ENCODE measurements around the gene RHPN2.

RHPN2 gene

DNA sequence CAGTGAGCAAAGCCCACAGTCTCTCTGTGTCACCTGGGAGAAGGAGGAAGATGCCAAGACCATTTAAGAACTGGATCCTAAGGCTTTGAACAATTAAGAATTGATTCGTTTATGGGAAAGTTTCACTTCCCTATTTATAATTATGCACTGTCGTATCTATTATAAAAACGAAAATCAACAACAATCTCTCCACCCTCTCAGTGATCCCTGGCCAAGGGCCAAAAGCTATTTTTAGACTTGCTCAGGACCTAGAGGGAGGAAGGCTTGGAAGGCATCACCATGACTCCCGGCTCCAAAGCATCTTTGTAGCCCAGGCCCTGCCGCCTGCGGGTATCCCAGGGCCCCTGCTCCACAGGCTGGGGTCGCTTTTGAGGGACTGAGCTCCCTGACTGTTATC lies 1.3 kb downstream of the RHPN2 start:
- peaks cover 18% of the 10 kb centered on the region for H3K79me2 ChIP-seq (ENCODE audit: control insufficient read depth, low read length)
- no peaks in the 10 kb centered on the region for H3K9me2 ChIP-seq (replicated peaks; ENCODE audit: control insufficient read depth, low read length)
- peaks cover 19% of the 10 kb centered on the region for H3K4me1 ChIP-seq (ENCODE audit: control insufficient read depth, low read length)
- H4K20me1 ChIP-seq (ENCODE audit: control insufficient read depth, insufficient read depth, low read depth, low read length): 0 out of 2 replicates have a peak, but pooled peaks cover 4% of the 10 kb centered on the region
- H3K36me3 ChIP-seq (ENCODE audit: control insufficient read depth, low read length): no peaks in the 10 kb centered on the region
- H3K4me2 ChIP-seq (ENCODE audit: low read length): peak overlapping the region; percentile 88
- TF ChIP-seq, protein P1, sequence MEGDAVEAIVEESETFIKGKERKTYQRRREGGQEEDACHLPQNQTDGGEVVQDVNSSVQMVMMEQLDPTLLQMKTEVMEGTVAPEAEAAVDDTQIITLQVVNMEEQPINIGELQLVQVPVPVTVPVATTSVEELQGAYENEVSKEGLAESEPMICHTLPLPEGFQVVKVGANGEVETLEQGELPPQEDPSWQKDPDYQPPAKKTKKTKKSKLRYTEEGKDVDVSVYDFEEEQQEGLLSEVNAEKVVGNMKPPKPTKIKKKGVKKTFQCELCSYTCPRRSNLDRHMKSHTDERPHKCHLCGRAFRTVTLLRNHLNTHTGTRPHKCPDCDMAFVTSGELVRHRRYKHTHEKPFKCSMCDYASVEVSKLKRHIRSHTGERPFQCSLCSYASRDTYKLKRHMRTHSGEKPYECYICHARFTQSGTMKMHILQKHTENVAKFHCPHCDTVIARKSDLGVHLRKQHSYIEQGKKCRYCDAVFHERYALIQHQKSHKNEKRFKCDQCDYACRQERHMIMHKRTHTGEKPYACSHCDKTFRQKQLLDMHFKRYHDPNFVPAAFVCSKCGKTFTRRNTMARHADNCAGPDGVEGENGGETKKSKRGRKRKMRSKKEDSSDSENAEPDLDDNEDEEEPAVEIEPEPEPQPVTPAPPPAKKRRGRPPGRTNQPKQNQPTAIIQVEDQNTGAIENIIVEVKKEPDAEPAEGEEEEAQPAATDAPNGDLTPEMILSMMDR (IDR thresholded peaks at IDR 0.05; ENCODE audit: low read depth, low read length, poor library complexity, severe bottlenecking): no peak
- no peak for TF ChIP-seq EZH2phosphoT487 (IDR thresholded peaks at IDR 0.05; ENCODE audit: borderline replicate concordance, low read length)
- no peak overlapping the region for H3K27ac ChIP-seq (ENCODE audit: low read depth, low read length)
- H3K4me3 ChIP-seq (ENCODE audit: low read length): peak overlapping the region; percentile 85
- H3K9me3 ChIP-seq (ENCODE audit: control insufficient read depth, insufficient read depth, low read length): no peaks in the 10 kb centered on the region
- H3K27me3 ChIP-seq (ENCODE audit: control insufficient read depth, low read length): 0 out of 2 replicates have a peak, but pooled peaks cover 3% of the 10 kb centered on the region
- no peaks in the 10 kb centered on the region; the same call in 1 of the 2 replicates for H3F3A ChIP-seq (ENCODE audit: control insufficient read depth, insufficient read depth)

DNA sequence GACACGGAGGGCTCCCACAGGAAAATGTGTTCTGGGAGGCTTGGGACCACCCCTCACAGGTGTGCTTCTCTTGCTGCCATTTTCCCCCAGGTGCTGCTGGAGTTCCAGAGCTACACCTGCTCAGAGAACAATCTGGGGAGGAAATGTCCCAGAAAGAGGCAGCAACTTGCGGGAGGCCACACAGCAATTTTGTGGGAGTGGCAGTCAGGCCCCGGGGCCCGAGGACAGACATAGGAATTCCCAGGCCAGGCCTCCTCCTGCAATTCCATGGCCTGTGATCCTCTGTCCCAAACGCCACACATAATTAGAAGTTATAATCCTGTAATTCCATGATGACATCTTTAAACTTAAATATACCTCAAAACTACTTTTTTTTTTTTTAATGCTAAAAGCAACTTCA lies 1.8 kb downstream of the RHPN2 start:
- Histone ChIP-seq H3K36me3 (ENCODE audit: control insufficient read depth, low read length) (no peaks in the 10 kb centered on the region), H3K27ac (ENCODE audit: low read depth, low read length) (no peak overlapping the region), H3K79me2 (ENCODE audit: control insufficient read depth, low read length) (peaks cover 18% of the 10 kb centered on the region), H3K4me1 (ENCODE audit: control insufficient read depth, low read length) (peaks cover 19% of the 10 kb centered on the region), H3F3A (ENCODE audit: control insufficient read depth, insufficient read depth) (no peaks in the 10 kb centered on the region; the same call in 1 of the 2 replicates), H4K20me1 (ENCODE audit: control insufficient read depth, insufficient read depth, low read depth, low read length) (0 out of 2 replicates have a peak, but pooled peaks cover 4% of the 10 kb centered on the region), H3K9me2 (replicated peaks; ENCODE audit: control insufficient read depth, low read length) (no peaks in the 10 kb centered on the region), H3K9me3 (ENCODE audit: control insufficient read depth, insufficient read depth, low read length) (no peaks in the 10 kb centered on the region), H3K27me3 (ENCODE audit: control insufficient read depth, low read length) (0 out of 2 replicates have a peak, but pooled peaks cover 3% of the 10 kb centered on the region), H3K4me2 (ENCODE audit: low read length) (peak overlapping the region; percentile 88), H3K4me3 (ENCODE audit: low read length) (peak overlapping the region; percentile 85)
- TF ChIP-seq EZH2phosphoT487 (IDR thresholded peaks at IDR 0.05; ENCODE audit: borderline replicate concordance, low read length): no peak
- TF ChIP-seq, protein P1 (IDR thresholded peaks at IDR 0.05; ENCODE audit: low read depth, low read length, poor library complexity, severe bottlenecking): no peak

DNA sequence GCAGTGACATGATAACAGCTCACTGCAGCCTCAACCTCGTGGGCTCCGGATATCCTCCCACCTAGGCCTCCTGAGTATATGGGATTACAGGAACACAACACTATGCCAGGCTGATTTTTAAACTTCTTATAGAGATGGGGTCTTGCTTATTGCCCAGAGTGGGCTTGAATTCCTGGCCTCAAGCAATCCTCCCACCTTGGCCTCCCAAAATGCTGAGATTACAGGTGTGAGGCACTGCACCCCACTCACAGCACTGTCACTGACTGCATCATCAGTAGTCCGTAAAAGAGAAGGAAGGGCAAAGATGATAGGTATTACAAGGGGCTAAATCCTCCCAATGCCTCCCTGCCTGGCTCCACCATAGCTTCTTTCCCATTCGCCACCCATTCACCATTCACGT lies 4.1 kb downstream of the RHPN2 start:
- H3K27ac ChIP-seq (ENCODE audit: low read depth, low read length): no peak overlapping the region
- H4K20me1 ChIP-seq (ENCODE audit: control insufficient read depth, insufficient read depth, low read depth, low read length): 0 out of 2 replicates have a peak, but pooled peaks cover 4% of the 10 kb centered on the region
- no peaks in the 10 kb centered on the region for H3K27me3 ChIP-seq (ENCODE audit: control insufficient read depth, low read length)
- no peaks in the 10 kb centered on the region for H3K36me3 ChIP-seq (ENCODE audit: control insufficient read depth, low read length)
- H3F3A ChIP-seq (ENCODE audit: control insufficient read depth, insufficient read depth): no peaks in the 10 kb centered on the region; the same call in 1 of the 2 replicates
- no peaks in the 10 kb centered on the region for H3K9me3 ChIP-seq (ENCODE audit: control insufficient read depth, insufficient read depth, low read length)
- peaks cover 18% of the 10 kb centered on the region for H3K79me2 ChIP-seq (ENCODE audit: control insufficient read depth, low read length)
- no peak for TF ChIP-seq EZH2phosphoT487 (IDR thresholded peaks at IDR 0.05; ENCODE audit: borderline replicate concordance, low read length)
- TF ChIP-seq, protein P1 (IDR thresholded peaks at IDR 0.05; ENCODE audit: low read depth, low read length, poor library complexity, severe bottlenecking): no peak
- no peak overlapping the region for H3K4me2 ChIP-seq (ENCODE audit: low read length)
- H3K4me1 ChIP-seq (ENCODE audit: control insufficient read depth, low read length): peaks cover 19% of the 10 kb centered on the region
- H3K9me2 ChIP-seq (replicated peaks; ENCODE audit: control insufficient read depth, low read length): no peaks in the 10 kb centered on the region
- no peak overlapping the region for H3K4me3 ChIP-seq (ENCODE audit: low read length)
